OCI-LY1 (cell line): ENCODE measurements around the gene FGGY.

Experiments
- H2AFZ ChIP-seq: fragments of 200-600 bp; sonication (generic), shearing (Covaris generic); 2 replicates; pipeline ENCODE4 v1.6.0; 2014; ENCODE audit warnings: antibody characterized with exemption, mild to moderate bottlenecking, low read length
- H3F3A ChIP-seq: fragments of 200-600 bp; sonication (generic), shearing (Covaris generic); 2 replicates; pipeline ENCODE4 v1.6.0; 2014; ENCODE audit warnings: mild to moderate bottlenecking, antibody characterized with exemption, low read length, moderate library complexity; ENCODE audit not compliant: insufficient read depth
- H3K27ac ChIP-seq: fragments of 200-600 bp; sonication (generic); 2 replicates; pipeline ENCODE4 v1.5.1; 2014; ENCODE audit warnings: low read length, mixed run types, mild to moderate bottlenecking, low read depth; ENCODE audit not compliant: poor library complexity, severe bottlenecking
- H3K27me3 ChIP-seq: fragments of 200-600 bp; sonication (generic); 2 replicates; pipeline ENCODE4 v1.6.0; 2014; ENCODE audit warnings: antibody characterized with exemption, mild to moderate bottlenecking, low read length, moderate library complexity; ENCODE audit not compliant: insufficient read depth
- H3K36me3 ChIP-seq: fragments of 200-600 bp; sonication (generic); 2 replicates; pipeline ENCODE4 v1.6.1; 2014; ENCODE audit warnings: mild to moderate bottlenecking, antibody characterized with exemption, low read length, moderate library complexity, mixed read lengths; ENCODE audit not compliant: insufficient read depth
- H3K4me1 ChIP-seq: fragments of 200-600 bp; sonication (generic); 2 replicates; pipeline ENCODE4 v1.5.1; 2014; ENCODE audit warnings: mild to moderate bottlenecking, low read length, moderate library complexity; ENCODE audit not compliant: insufficient read depth, severe bottlenecking
- H3K4me2 ChIP-seq: fragments of 200-600 bp; sonication (generic), shearing (Covaris generic); 2 replicates; pipeline ENCODE4 v1.6.1; 2014; ENCODE audit warnings: low read length
- H3K4me3 ChIP-seq: fragments of 200-600 bp; sonication (generic); 2 replicates; pipeline ENCODE4 v1.5.1; 2014; ENCODE audit warnings: low read length, low read depth, mild to moderate bottlenecking, mixed read lengths; ENCODE audit not compliant: poor library complexity, severe bottlenecking
- H3K79me2 ChIP-seq: fragments of 200-600 bp; shearing (Covaris generic); 2 replicates; pipeline ENCODE4 v1.6.1; 2016; ENCODE audit warnings: mixed run types, low read length, mixed read lengths; ENCODE audit not compliant: insufficient read depth
- H3K9ac ChIP-seq: fragments of 200-600 bp; sonication (generic), shearing (Covaris generic); 2 replicates; pipeline ENCODE4 v1.6.1; 2014; ENCODE audit warnings: mild to moderate bottlenecking, low read length, mixed read lengths
- H3K9me2 ChIP-seq: fragments of 200-600 bp; sonication (generic), shearing (Covaris generic); 2 replicates; pipeline ENCODE4 v1.6.1; 2014; ENCODE audit warnings: low read depth, mild to moderate bottlenecking, low read length, mixed read lengths
- H3K9me3 ChIP-seq: fragments of 200-600 bp; shearing (Covaris generic); 2 replicates; pipeline ENCODE4 v1.6.1; 2014; ENCODE audit warnings: low read length, mixed read lengths
- H4K20me1 ChIP-seq: fragments of 200-600 bp; sonication (generic), shearing (Covaris generic); 2 replicates; pipeline ENCODE4 v1.6.0; 2016; ENCODE audit warnings: mild to moderate bottlenecking, low read length; ENCODE audit not compliant: insufficient read depth
- CTCF ChIP-seq: fragments of 200-600 bp; sonication (generic), shearing (Covaris generic); IDR thresholded peaks from 2 replicates; pipeline ENCODE4 v1.5.1; 2017; ENCODE audit warnings: mild to moderate bottlenecking, antibody characterized with exemption, low read length, moderate library complexity, mixed read lengths
- EZH2 ChIP-seq: fragments of 200-600 bp; sonication (generic), shearing (Covaris generic); IDR thresholded peaks from 2 replicates; pipeline ENCODE4 v1.8.0; 2017; ENCODE audit warnings: borderline replicate concordance, mixed run types, mild to moderate bottlenecking, antibody characterized with exemption, low read length, moderate library complexity, mixed read lengths

Gene FGGY

DNA sequence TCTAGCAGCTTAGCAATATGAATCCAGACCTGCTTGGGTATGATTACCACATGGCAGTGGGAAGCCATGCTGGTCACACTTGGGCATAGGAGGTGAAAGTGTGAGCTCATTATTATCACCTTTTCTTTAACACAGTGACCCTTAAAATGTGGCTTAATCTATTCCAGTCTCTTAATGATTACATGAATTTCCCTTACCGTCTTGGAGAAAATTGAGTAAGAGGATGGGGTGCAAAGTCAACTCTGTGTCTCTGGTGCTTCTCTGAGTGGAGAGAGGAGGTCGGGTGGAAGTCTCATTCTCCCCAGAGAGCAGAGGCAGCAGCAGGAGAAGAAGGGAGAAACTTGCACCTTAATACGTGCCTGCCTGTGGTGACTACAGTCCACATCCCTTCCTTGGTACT, 91.3 kb downstream of the FGGY start:
- Histone ChIP-seq H3K9me2 (no peaks in the 10 kb centered on the region), H3K27me3 (no peaks in the 10 kb centered on the region), H3K4me1 (no peaks in the 10 kb centered on the region), H2AFZ (no peak overlapping the region), H3K36me3 (no peaks in the 10 kb centered on the region), H3K9me3 (no peaks in the 10 kb centered on the region), H3F3A (no peaks in the 10 kb centered on the region), H3K4me2 (no peak overlapping the region), H3K4me3 (no peak overlapping the region), H3K9ac (no peak overlapping the region), H4K20me1 (no peaks in the 10 kb centered on the region), H3K27ac (no peak overlapping the region), H3K79me2 (no peaks in the 10 kb centered on the region)
- TF ChIP-seq EZH2 (no peak), CTCF (no peak)

DNA sequence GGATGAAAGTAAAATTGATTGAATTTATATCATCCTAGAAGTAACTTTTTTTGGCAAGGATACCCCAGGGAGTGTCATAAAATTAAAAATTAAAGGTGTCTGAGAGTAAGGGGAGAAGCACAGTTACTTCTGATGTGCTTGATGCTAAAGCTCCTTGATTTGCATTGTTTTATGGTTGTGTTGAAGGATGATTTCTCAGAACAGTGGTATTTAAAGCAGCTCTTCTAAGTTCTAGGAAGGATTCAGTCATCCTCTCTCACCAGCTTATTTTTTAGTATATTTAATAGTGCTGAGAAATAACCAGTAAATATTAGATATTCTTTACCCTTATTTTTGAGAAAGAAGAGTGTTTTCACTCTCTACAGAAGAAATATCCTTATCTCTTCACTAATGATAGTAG, 93.0 kb downstream of the FGGY start:
- no peak for TF ChIP-seq EZH2
- no peak for TF ChIP-seq CTCF
- H3K9me2 ChIP-seq = no peaks in the 10 kb centered on the region
- H2AFZ ChIP-seq = no peak overlapping the region
- no peaks in the 10 kb centered on the region for H3K4me1 ChIP-seq
- no peaks in the 10 kb centered on the region for H3K79me2 ChIP-seq
- H3K9me3 ChIP-seq = no peaks in the 10 kb centered on the region
- no peak overlapping the region for H3K27ac ChIP-seq
- H3K4me3 ChIP-seq = no peak overlapping the region
- no peak overlapping the region for H3K9ac ChIP-seq
- no peaks in the 10 kb centered on the region for H4K20me1 ChIP-seq
- H3K27me3 ChIP-seq = no peaks in the 10 kb centered on the region
- H3K4me2 ChIP-seq = no peak overlapping the region
- no peaks in the 10 kb centered on the region for H3K36me3 ChIP-seq
- H3F3A ChIP-seq = no peaks in the 10 kb centered on the region

GRCh38 chr1:59390307-59390706, 93.4 kb downstream of the FGGY start:
- Histone ChIP-seq H3K27ac (no peak overlapping the region), H3F3A (no peaks in the 10 kb centered on the region), H3K4me1 (no peaks in the 10 kb centered on the region), H3K9me2 (no peaks in the 10 kb centered on the region), H3K27me3 (no peaks in the 10 kb centered on the region), H3K4me3 (no peak overlapping the region), H3K4me2 (no peak overlapping the region), H3K79me2 (no peaks in the 10 kb centered on the region), H3K36me3 (no peaks in the 10 kb centered on the region), H3K9me3 (no peaks in the 10 kb centered on the region), H3K9ac (no peak overlapping the region), H4K20me1 (no peaks in the 10 kb centered on the region), H2AFZ (no peak overlapping the region)
- TF ChIP-seq EZH2 (no peak), CTCF (no peak)
